Activated CD8-positive, alpha-beta T cell treated with anti-CD3 and anti-CD28 coated beads, Interleukin-2, amount 10 ng/mL, durations not matched to agents 7 days and 5 days (primary cell): ENCODE results near the gene STMN1. TPM values are rescaled to one million over a fixed set of nuclear protein-coding genes. Genes with fewer than 3 reads are reported as not detected.

ENCODE experiments used
- ATAC-seq: fragments of 150-1000 bp; cut with Tn5 transposase; one replicate; pipeline ENCODE4 v1.10.0; 2021; ENCODE audit warnings: moderate library complexity
- CTCF ChIA-PET: fragments of 350-600 bp; sonication (Branson Sonifier 250); formaldehyde crosslinking; loops from one replicate; lab custom pipeline; 2021; ENCODE audit warnings: antibody characterized with exemption; lab: Charles Lee
- POLR2A ChIA-PET: fragments of 350-600 bp; sonication (Branson Sonifier 250); formaldehyde crosslinking; loops from one replicate; lab custom pipeline; 2021; ENCODE audit warnings: antibody characterized with exemption; lab: Charles Lee
- DNase-seq: peaks from one replicate; pipeline ENCODE4 v3.0.0-alpha.2; 2020
- H3K27ac Mint-ChIP-seq: one replicate; pipeline ENCODE4 v1.8.0; 2021; ENCODE audit warnings: mild to moderate bottlenecking, mixed read lengths
- H3K27me3 Mint-ChIP-seq: one replicate; pipeline ENCODE4 v1.8.0; 2021; ENCODE audit warnings: low read depth, mixed read lengths
- H3K36me3 Mint-ChIP-seq: one replicate; pipeline ENCODE4 v1.8.0; 2021; ENCODE audit warnings: low read depth, mixed read lengths
- H3K4me1 Mint-ChIP-seq: one replicate; pipeline ENCODE4 v1.8.0; 2021; ENCODE audit warnings: low read depth, mixed read lengths
- H3K4me3 Mint-ChIP-seq: one replicate; pipeline ENCODE4 v1.8.0; 2021; ENCODE audit warnings: mild to moderate bottlenecking, mixed read lengths
- H3K9me3 Mint-ChIP-seq: one replicate; pipeline ENCODE4 v1.8.0; 2022; ENCODE audit warnings: mixed read lengths; ENCODE audit not compliant: insufficient read depth
- total RNA-seq, 2 experiments: library from RNA; stranded (reverse); gene quantifications; one replicate each; pipeline ENCODE4 v1.2.3, GENCODE V29; 2021

Gene STMN1
- total RNA-seq, 2 experiments from 2014 or later = 740 to 781 TPM

DNA sequence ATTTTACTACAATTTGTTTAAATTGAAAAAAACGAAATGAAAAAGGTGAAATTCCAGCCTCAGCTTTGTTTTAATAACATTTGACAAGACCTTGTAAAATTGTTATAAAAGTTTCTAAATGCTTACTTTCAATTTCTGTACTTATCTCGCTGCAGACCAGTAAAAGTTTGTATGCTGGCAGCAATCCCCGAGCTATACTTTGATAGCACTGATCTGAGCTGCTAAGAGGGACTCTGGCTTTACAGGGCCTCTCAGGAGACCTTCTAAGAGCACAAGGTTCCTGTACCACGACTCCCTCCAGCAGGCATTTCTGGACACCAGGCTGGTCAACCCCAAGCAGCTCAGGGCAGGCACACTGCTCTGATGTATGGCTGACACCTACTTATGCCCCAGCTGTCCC is 13.1 kb downstream of the STMN1 start:
- Mint-ChIP-seq H3K27me3 (no peaks in the 10 kb centered on the region), H3K4me3 (no peak overlapping the region), H3K36me3 (peaks cover 22% of the 10 kb centered on the region), H3K9me3 (no peaks in the 10 kb centered on the region), H3K27ac (no peak overlapping the region), H3K4me1 (peaks cover 10% of the 10 kb centered on the region)
- POLR2A ChIA-PET = no interaction called here
- ATAC-seq (no peak), DNase-seq (no peak)
- CTCF ChIA-PET = interaction anchor here (0.6 to 18.0 kb wide), 4 partner anchors 12 to 277 kb away, joined by 3 to 610 read pairs (median 67); partner anchors contain the start of genes PAFAH2, STMN1 and ZNF593

DNA sequence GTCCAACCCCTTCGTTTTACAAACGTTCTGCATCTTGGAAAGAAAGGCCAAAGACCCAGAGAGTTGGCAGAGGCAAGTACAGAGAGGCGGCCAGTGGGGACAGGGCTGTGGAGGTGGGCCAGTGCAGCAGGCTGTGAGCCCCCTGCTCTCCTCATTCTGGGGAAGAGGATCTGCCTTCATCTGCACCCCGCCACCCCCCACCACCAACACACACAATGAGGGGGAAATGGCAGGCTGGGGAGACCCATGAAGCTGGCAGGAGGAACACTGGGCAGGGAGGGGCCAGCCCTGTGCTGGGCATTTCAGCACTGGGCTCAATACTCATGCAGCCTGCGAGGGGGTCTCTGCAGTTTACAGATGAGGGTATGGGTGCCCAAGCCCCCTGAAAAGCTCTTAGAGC is 14.6 kb downstream of the STMN1 start:
- Mint-ChIP-seq H3K36me3 (peaks cover 14% of the 10 kb centered on the region), H3K4me1 (peaks cover 10% of the 10 kb centered on the region), H3K27me3 (no peaks in the 10 kb centered on the region), H3K9me3 (no peaks in the 10 kb centered on the region), H3K4me3 (no peak overlapping the region), H3K27ac (no peak overlapping the region)
- ChIA-PET POLR2A (interaction anchor here (0.6 kb wide), 1 partner anchor 189 kb away, joined by 4 read pairs; no protein-coding TSS in a partner anchor), CTCF (interaction anchor here (6.4 to 18.0 kb wide), 2 partner anchors 14 to 108 kb away, joined by 131 to 610 read pairs; partner anchors contain the start of genes PAFAH2 and STMN1)
- no peak for ATAC-seq
- DNase-seq = no peak

DNA sequence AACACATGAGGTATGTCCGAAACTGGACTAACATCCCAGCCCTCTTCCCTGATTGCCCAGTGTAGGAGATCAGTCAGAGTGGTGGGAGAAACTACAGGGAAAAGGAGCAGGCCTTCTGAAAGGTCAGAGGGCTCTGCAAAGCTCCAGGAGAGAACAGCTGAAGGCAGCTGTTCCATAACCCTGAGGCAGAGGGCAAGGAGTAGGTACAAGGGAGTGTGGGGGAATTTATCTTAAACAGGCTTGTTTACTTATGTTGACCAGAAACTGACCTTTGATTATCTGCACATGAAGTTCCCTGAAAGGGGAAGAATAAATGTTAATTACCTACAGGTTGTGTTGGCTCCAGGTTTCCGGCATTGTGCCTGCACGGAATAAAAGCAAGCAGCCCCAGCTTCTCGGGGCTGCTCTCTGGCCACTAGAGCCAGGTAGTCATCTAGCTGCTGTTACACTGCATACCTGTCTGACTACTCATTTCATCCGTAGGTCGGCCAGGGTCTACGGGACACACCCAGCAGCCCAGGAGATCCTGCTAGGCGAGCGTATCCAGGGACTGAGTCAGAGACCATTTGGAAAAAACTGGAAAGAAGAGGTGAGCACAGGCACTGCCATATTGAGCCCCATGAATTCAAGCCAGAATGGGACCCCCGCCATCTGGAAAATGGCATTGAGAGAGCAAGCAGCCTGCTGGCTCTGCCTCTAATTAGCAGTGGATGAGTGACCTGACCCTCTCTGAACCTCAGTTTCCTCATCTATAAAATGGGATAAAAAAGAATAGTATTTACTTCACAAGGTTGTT is 15.8 kb downstream of the STMN1 start:
- CTCF ChIA-PET = interaction anchor here (2.5 to 18.0 kb wide), 3 partner anchors 15 to 109 kb away, joined by 10 to 610 read pairs (median 131); partner anchors contain the start of genes PAFAH2 and STMN1
- Mint-ChIP-seq H3K9me3 (no peaks in the 10 kb centered on the region), H3K36me3 (peaks cover 7% of the 10 kb centered on the region), H3K4me3 (no peak overlapping the region), H3K27me3 (no peaks in the 10 kb centered on the region), H3K27ac (peak overlapping the region; percentile 7), H3K4me1 (peaks cover 4% of the 10 kb centered on the region)
- POLR2A ChIA-PET = interaction anchor here (0.7 kb wide), 1 partner anchor 13 kb away, joined by 3 read pairs; no protein-coding TSS in a partner anchor
- ATAC-seq (no peak), DNase-seq (no peak)

GRCh38 chr1:25889470-25889869 is 16.7 kb downstream of the STMN1 start:
- H3K36me3 Mint-ChIP-seq = peaks cover 3% of the 10 kb centered on the region
- no peaks in the 10 kb centered on the region for H3K4me1 Mint-ChIP-seq
- POLR2A ChIA-PET = no interaction called here
- H3K4me3 Mint-ChIP-seq = no peak overlapping the region
- ATAC-seq = no peak
- H3K27ac Mint-ChIP-seq = no peak overlapping the region
- DNase-seq = no peak
- H3K9me3 Mint-ChIP-seq = no peaks in the 10 kb centered on the region
- CTCF ChIA-PET = interaction anchor here (2.5 kb wide), 1 partner anchor 108 kb away, joined by 10 read pairs; the partner anchor contains the start of gene PAFAH2
- no peaks in the 10 kb centered on the region for H3K27me3 Mint-ChIP-seq

DNA sequence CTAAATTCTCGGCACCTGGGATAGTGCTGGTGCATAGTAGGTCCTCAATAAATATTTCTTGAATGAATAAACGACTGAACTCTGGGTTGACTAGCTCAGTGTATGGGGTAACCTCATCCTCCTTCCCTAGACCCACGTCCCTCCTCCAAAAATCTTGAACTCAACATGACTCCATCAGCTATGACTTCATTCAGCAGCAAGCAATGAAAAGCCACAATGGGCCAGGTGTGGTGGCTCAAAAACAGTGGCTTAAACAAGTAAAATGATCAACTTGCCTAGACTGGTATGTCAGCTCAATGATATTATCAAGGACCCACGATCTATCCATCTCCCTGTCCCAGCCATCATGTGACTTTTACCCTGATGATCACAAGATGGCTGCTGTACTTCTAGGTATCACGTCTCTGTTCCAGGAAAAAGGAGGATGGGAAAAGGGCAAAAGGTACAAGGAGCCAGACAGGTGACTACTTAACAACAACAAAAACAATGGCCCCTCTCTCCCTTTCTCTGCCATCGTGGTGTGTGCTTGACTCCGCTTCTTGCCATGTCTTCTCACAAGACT is 17.7 kb downstream of the STMN1 start:
- no peak for DNase-seq
- H3K9me3 Mint-ChIP-seq = no peaks in the 10 kb centered on the region
- H3K27me3 Mint-ChIP-seq = no peaks in the 10 kb centered on the region
- H3K36me3 Mint-ChIP-seq = no peaks in the 10 kb centered on the region
- POLR2A ChIA-PET = no interaction called here
- CTCF ChIA-PET = interaction anchor here (2.5 kb wide), 1 partner anchor 109 kb away, joined by 10 read pairs; the partner anchor contains the start of gene PAFAH2
- H3K4me3 Mint-ChIP-seq = no peak overlapping the region
- H3K4me1 Mint-ChIP-seq = no peaks in the 10 kb centered on the region
- H3K27ac Mint-ChIP-seq = no peak overlapping the region
- ATAC-seq = no peak

GRCh38 chr1:25885602-25886001 is 20.6 kb downstream of the STMN1 start:
- DNase-seq (no peak), ATAC-seq (no peak)
- H3K9me3 Mint-ChIP-seq = no peaks in the 10 kb centered on the region
- no peak overlapping the region for H3K4me3 Mint-ChIP-seq
- H3K27ac Mint-ChIP-seq = no peak overlapping the region
- no peaks in the 10 kb centered on the region for H3K36me3 Mint-ChIP-seq
- ChIA-PET CTCF (interaction anchor here (1.4 to 2.4 kb wide), 2 partner anchors 10 to 112 kb away, joined by 5 to 8 read pairs; partner anchors contain the start of gene PAFAH2), POLR2A (no interaction called here)
- no peaks in the 10 kb centered on the region for H3K27me3 Mint-ChIP-seq
- no peaks in the 10 kb centered on the region for H3K4me1 Mint-ChIP-seq

DNA sequence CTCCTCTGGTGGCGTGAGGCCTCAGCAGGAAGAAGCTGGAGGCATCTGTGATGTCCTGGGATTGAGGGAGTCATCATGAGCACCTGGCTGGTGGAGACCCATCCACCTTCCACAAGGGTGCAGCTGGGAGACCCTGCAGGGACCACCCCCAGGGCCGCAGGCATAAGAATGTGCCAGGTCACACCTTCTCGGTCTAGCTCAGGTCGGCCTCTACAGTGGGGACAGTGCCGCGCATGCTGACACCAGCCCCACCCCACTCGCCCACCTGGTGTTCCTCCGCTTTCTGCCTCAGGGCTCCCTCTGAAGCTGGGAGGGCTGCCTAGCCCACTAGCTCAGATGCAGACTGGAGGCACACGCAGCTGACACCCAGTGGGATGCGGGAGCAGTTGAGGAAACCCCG is 25.0 kb downstream of the STMN1 start:
- H3K27ac Mint-ChIP-seq = no peak overlapping the region
- no peaks in the 10 kb centered on the region for H3K36me3 Mint-ChIP-seq
- H3K4me3 Mint-ChIP-seq = no peak overlapping the region
- ATAC-seq = no peak
- no peak for DNase-seq
- CTCF ChIA-PET = interaction anchor here (1.2 kb wide), 1 partner anchor 14 kb away, joined by 6 read pairs; no protein-coding TSS in a partner anchor
- POLR2A ChIA-PET = interaction anchor here (1.1 kb wide), 1 partner anchor 95 kb away, joined by 4 read pairs; no protein-coding TSS in a partner anchor
- H3K4me1 Mint-ChIP-seq = no peaks in the 10 kb centered on the region
- no peaks in the 10 kb centered on the region for H3K9me3 Mint-ChIP-seq
- H3K27me3 Mint-ChIP-seq = peaks cover 10% of the 10 kb centered on the region

- no peak for DNase-seq
- Mint-ChIP-seq H3K27ac (no peak overlapping the region), H3K4me1 (peaks cover 3% of the 10 kb centered on the region), H3K36me3 (no peaks in the 10 kb centered on the region), H3K27me3 (peaks cover 14% of the 10 kb centered on the region), H3K9me3 (no peaks in the 10 kb centered on the region), H3K4me3 (no peak overlapping the region)
- CTCF ChIA-PET = interaction anchor here (1.2 to 1.6 kb wide), 2 partner anchors 15 to 117 kb away, joined by 3 to 6 read pairs; partner anchors contain the start of gene PAFAH2
- no peak for ATAC-seq
- POLR2A ChIA-PET = no interaction called here
Measured at GRCh38 chr1:25880518-25880917, 25.7 kb downstream of the STMN1 start.

DNA sequence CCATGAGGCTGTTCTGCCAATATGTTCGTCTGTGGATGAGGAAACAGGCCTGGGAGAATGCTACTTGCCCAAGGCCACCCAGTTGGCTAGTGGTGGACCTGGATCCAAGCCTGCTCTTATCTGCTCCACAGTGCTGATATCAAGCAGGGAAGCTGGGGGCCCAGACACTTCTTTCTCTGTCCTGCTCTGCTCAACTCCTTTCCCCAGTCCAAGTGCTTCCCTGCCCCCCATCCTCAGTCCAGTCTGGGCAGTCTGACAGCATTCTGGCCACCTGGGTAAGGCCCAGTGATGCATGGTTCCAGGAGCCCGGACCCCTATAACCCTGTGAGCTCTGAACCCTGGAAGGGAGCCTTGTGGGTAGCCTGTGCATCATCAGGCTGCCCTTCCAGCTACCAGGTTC is 26.5 kb downstream of the STMN1 start:
- Mint-ChIP-seq H3K4me1 (peaks cover 9% of the 10 kb centered on the region), H3K27me3 (peaks cover 14% of the 10 kb centered on the region), H3K4me3 (no peak overlapping the region), H3K9me3 (no peaks in the 10 kb centered on the region), H3K27ac (no peak overlapping the region), H3K36me3 (no peaks in the 10 kb centered on the region)
- ATAC-seq (no peak), DNase-seq (no peak)
- POLR2A ChIA-PET = no interaction called here
- CTCF ChIA-PET = interaction anchor here (1.2 to 1.6 kb wide), 2 partner anchors 16 to 118 kb away, joined by 3 to 6 read pairs; partner anchors contain the start of gene PAFAH2

DNA sequence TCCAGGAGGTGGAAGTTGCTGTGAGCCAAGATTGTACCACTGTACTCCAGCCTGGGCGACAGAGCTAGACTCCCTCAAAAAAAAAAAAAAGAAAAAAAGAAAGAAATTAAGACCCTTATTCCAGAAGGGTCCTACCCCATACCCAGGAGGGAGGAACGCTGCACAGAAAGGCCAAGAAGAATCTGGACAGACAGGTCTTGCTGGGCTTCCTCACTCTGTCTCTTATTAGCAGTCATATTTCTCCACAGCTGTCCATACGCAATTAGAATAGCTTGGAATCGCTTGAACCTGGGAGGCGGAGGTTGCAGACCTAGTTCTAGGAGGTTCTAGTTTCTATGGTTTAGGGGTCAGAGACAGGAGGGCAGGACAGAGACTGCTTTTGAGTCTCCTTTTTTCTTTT is 27.5 kb downstream of the STMN1 start:
- ChIA-PET POLR2A (no interaction called here), CTCF (no interaction called here)
- DNase-seq (no peak), ATAC-seq (no peak)
- H3K36me3 Mint-ChIP-seq = no peaks in the 10 kb centered on the region
- H3K9me3 Mint-ChIP-seq = no peaks in the 10 kb centered on the region
- H3K4me1 Mint-ChIP-seq = peaks cover 11% of the 10 kb centered on the region
- no peak overlapping the region for H3K4me3 Mint-ChIP-seq
- H3K27ac Mint-ChIP-seq = no peak overlapping the region
- peaks cover 14% of the 10 kb centered on the region for H3K27me3 Mint-ChIP-seq

GRCh38 chr1:25877155-25877554 is 29.1 kb downstream of the STMN1 start:
- POLR2A ChIA-PET = no interaction called here
- no peaks in the 10 kb centered on the region for H3K36me3 Mint-ChIP-seq
- peaks cover 11% of the 10 kb centered on the region for H3K4me1 Mint-ChIP-seq
- CTCF ChIA-PET = interaction anchor here (2.9 kb wide), 1 partner anchor 19 kb away, joined by 17 read pairs; no protein-coding TSS in a partner anchor
- no peak for DNase-seq
- no peak for ATAC-seq
- no peaks in the 10 kb centered on the region for H3K9me3 Mint-ChIP-seq
- H3K27ac Mint-ChIP-seq = no peak overlapping the region
- H3K4me3 Mint-ChIP-seq = no peak overlapping the region
- peaks cover 14% of the 10 kb centered on the region for H3K27me3 Mint-ChIP-seq
